Measurements from ENCODE around the gene GFI1.
"Not testable (repeated sequence)": the region's sequence is repeated elsewhere in the genome, so short reads cannot be mapped to it uniquely, and the experiment has no call there.

GRCh38 chr1:92524944-92525590, 38.3 kb upstream of the GFI1 start:
- TF ChIP-seq CTCF, POLR2A, POLR2AphosphoS5, EP300 (IDR thresholded peaks at IDR 0.05): not testable (repeated sequence)
